Keratinocyte (primary cell): ENCODE data around the gene CHI3L2.

Experiments
- EZH2 ChIP-seq: IDR thresholded peaks from one replicate; pipeline ENCODE4 v1.6.1; 2012; ENCODE audit warnings: inconsistent platforms, mild to moderate bottlenecking, low read length, moderate library complexity
- TF ChIP-seq, protein P1 (sequence below), 3 experiments: IDR thresholded peaks in 1 of 3; conservative IDR thresholded peaks in 1 of 3; optimal IDR thresholded peaks in 1 of 3; 2 replicates in 2 of 3; 3 replicates in 1 of 3; pipeline versions ENCODE3 to v1.5.1; 2011; ENCODE audit warnings: low read length in 3 of 3, mild to moderate bottlenecking in 3 of 3, moderate library complexity in 2 of 3, control low read depth in 1 of 3, inconsistent platforms in 1 of 3; ENCODE audit not compliant: insufficient read depth in 2 of 3; ENCODE audit errors: extremely low read depth in 1 of 3

DNA sequence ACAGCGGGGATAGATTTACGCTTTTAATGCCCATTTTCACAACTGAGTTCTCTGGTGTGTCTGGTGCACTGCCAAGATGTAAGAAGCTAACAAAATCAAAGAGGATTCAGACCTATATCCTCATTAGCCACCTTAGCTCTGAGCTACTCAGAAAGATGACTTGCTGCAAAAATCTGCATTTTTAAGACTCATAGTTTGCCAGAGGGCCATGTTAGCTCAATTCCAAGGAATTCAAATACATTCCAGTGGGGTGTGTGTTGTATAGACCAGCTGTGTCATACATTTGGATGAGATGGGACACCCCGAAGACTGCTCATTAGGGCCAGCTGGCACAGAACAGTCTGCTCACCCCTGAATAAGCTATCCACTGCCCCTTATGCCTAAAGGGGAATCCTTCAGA, 36.0 kb upstream of the CHI3L2 start:
- TF ChIP-seq, protein P1, sequence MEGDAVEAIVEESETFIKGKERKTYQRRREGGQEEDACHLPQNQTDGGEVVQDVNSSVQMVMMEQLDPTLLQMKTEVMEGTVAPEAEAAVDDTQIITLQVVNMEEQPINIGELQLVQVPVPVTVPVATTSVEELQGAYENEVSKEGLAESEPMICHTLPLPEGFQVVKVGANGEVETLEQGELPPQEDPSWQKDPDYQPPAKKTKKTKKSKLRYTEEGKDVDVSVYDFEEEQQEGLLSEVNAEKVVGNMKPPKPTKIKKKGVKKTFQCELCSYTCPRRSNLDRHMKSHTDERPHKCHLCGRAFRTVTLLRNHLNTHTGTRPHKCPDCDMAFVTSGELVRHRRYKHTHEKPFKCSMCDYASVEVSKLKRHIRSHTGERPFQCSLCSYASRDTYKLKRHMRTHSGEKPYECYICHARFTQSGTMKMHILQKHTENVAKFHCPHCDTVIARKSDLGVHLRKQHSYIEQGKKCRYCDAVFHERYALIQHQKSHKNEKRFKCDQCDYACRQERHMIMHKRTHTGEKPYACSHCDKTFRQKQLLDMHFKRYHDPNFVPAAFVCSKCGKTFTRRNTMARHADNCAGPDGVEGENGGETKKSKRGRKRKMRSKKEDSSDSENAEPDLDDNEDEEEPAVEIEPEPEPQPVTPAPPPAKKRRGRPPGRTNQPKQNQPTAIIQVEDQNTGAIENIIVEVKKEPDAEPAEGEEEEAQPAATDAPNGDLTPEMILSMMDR (optimal IDR thresholded peaks at IDR 0.05 in 1 of 3, IDR thresholded peaks at IDR 0.05 in 1 of 3, conservative IDR thresholded peaks at IDR 0.05 in 1 of 3; ENCODE audit: extremely low read depth in 1 of 3, insufficient read depth in 2 of 3, low read length in 3 of 3) = no peak
- no peak for TF ChIP-seq EZH2
